HCT116 (cell line): Measurements from ENCODE around the gene KIAA2012. TPM values are rescaled to one million over a fixed set of nuclear protein-coding genes. Genes with fewer than 3 reads are reported as not detected.

Experiments
- ATAC-seq: fragments of 200-7000 bp; cut with Tn5 transposase; 2 replicates; pipeline ENCODE4 v1.9.1; 2020; ENCODE audit warnings: mild to moderate bottlenecking, moderate library complexity
- BruUV-seq: library from RNA; stranded (reverse); fragments of 400-500 nt; replicated peaks from 2 replicates; lab custom pipeline; 2021; lab: Mats Ljungman, UMichigan
- CTCF ChIA-PET: fragments of 300-600 bp; sonication (Branson Sonifier 250); formaldehyde crosslinking; loops from one replicate; lab custom pipeline; 2021; ENCODE audit warnings: antibody characterized with exemption; lab: Charles Lee
- POLR2A ChIA-PET: fragments of 300-600, 350-600 bp; sonication (Branson Sonifier 250); formaldehyde crosslinking; loops from one replicate; lab custom pipeline; 2021; ENCODE audit warnings: antibody characterized with exemption; lab: Charles Lee
- RAD21 ChIA-PET, 2 experiments: fragments of 300-600 bp; sonication (Branson Sonifier 250); formaldehyde crosslinking; loops; one replicate each; lab custom pipeline; 2023; ENCODE audit warnings: low total read pairs in 2 of 2; ENCODE audit not compliant: uncharacterized antibody in 2 of 2, unreplicated experiment in 2 of 2, low non-redundant PET in 1 of 2; lab: Charles Lee
- DNase-seq: peaks from one replicate; pipeline ENCODE4 v3.0.0-alpha.2; 2010; ENCODE audit warnings: low read depth, low spot score
- H2AFZ ChIP-seq: fragments of 200-600 bp; shearing (Covaris generic), sonication (generic); 2 replicates; pipeline ENCODE4 v1.6.1; 2017; ENCODE audit warnings: low read depth, mixed run types, mixed read lengths, antibody characterized with exemption, low read length; ENCODE audit not compliant: poor library complexity, severe bottlenecking
- H3K27ac ChIP-seq: 2 replicates; pipeline ENCODE4 v1.5.1; 2012; ENCODE audit warnings: low read depth, low read length
- H3K27me3 ChIP-seq: fragments of 200-600 bp; sonication (generic); 2 replicates; pipeline ENCODE4 v1.6.1; 2016; ENCODE audit warnings: mixed run types, low read length, mixed read lengths; ENCODE audit not compliant: insufficient read depth
- H3K36me3 ChIP-seq, 2 experiments: fragments of 200-500 bp in 1 of 2; fragments of 200-600 bp in 1 of 2; sonication (Bioruptor generic) in 1 of 2; sonication (generic) in 1 of 2; 2 replicates each; pipeline versions ENCODE4 v1.5.1 to v1.6.1; 2014 to 2016; ENCODE audit warnings: low read length in 2 of 2, inconsistent platforms in 1 of 2, mixed read lengths in 1 of 2, mixed run types in 1 of 2; ENCODE audit not compliant: insufficient read depth in 2 of 2, control insufficient read depth in 1 of 2
- H3K4me1 ChIP-seq, 2 experiments: fragments of 200-600 bp in 1 of 2; sonication (generic) in 1 of 2; 2 replicates each; pipeline versions ENCODE4 v1.5.1 to v1.6.1; 2012 to 2017; ENCODE audit warnings: low read length in 2 of 2, inconsistent platforms in 1 of 2, mild to moderate bottlenecking in 1 of 2, mixed read lengths in 1 of 2, mixed run types in 1 of 2, moderate library complexity in 1 of 2; ENCODE audit not compliant: insufficient read depth in 2 of 2, control insufficient read depth in 1 of 2
- H3K4me2 ChIP-seq: fragments of 200-600 bp; sonication (generic); 2 replicates; pipeline ENCODE4 v1.6.1; 2017; ENCODE audit warnings: mixed run types, low read length, mixed read lengths
- H3K4me3 ChIP-seq, 2 experiments: fragments of 200-600 bp in 1 of 2; sonication (generic) in 1 of 2; replicated peaks in 1 of 2; 2 replicates each; pipeline ENCODE4 v1.5.1; 2011 to 2016; ENCODE audit warnings: low read length in 2 of 2, control low read depth in 1 of 2, low read depth in 1 of 2, mild to moderate bottlenecking in 1 of 2, mixed read lengths in 1 of 2, mixed run types in 1 of 2
- H3K79me2 ChIP-seq: fragments of 200-600 bp; sonication (generic); 2 replicates; pipeline ENCODE4 v1.6.1; 2017; ENCODE audit warnings: mild to moderate bottlenecking, mixed run types, low read length, moderate library complexity, mixed read lengths; ENCODE audit not compliant: insufficient read depth
- H3K9ac ChIP-seq: fragments of 200-600 bp; sonication (generic); 2 replicates; pipeline ENCODE4 v1.6.1; 2016; ENCODE audit warnings: low read length, mixed read lengths
- H3K9me2 ChIP-seq: fragments of 200-600 bp; sonication (generic), shearing (Covaris generic); 2 replicates; pipeline ENCODE4 v1.6.1; 2017; ENCODE audit warnings: mixed run types, mild to moderate bottlenecking, moderate library complexity; ENCODE audit not compliant: insufficient read depth
- H3K9me3 ChIP-seq, 2 experiments: fragments of 200-500 bp in 1 of 2; fragments of 200-600 bp in 1 of 2; sonication (Bioruptor generic) in 1 of 2; sonication (generic) in 1 of 2; 2 replicates each; pipeline ENCODE4 v1.6.1; 2014 to 2017; ENCODE audit warnings: low read length in 2 of 2, mixed read lengths in 2 of 2, inconsistent platforms in 1 of 2, low read depth in 1 of 2, mild to moderate bottlenecking in 1 of 2, mixed run types in 1 of 2, moderate library complexity in 1 of 2; ENCODE audit not compliant: control insufficient read depth in 1 of 2, insufficient read depth in 1 of 2
- H4K20me1 ChIP-seq: fragments of 200-600 bp; sonication (generic), shearing (Covaris generic); 2 replicates; pipeline ENCODE4 v1.6.1; 2017; ENCODE audit warnings: mixed run types, mild to moderate bottlenecking, moderate library complexity; ENCODE audit not compliant: insufficient read depth
- ATF3 ChIP-seq: IDR thresholded peaks from 2 replicates; pipeline ENCODE4 v1.6.1; 2012
- CBX3 ChIP-seq: IDR thresholded peaks from 2 replicates; pipeline ENCODE4 v1.6.1; 2012; ENCODE audit warnings: low read depth
- CTCF ChIP-seq, 3 experiments: fragments of 200-600 bp in 1 of 3; sonication (generic) in 1 of 3; IDR thresholded peaks in 2 of 3; conservative IDR thresholded peaks in 1 of 3; 2 replicates each; pipeline ENCODE4 v1.5.1; 2012 to 2017; ENCODE audit warnings: low read depth in 2 of 3, low read length in 2 of 3, antibody characterized with exemption in 1 of 3, borderline replicate concordance in 1 of 3, control low read depth in 1 of 3, mild to moderate bottlenecking in 1 of 3, mixed read lengths in 1 of 3, mixed run types in 1 of 3, moderate library complexity in 1 of 3; ENCODE audit not compliant: insufficient read depth in 1 of 3
- EGR1 ChIP-seq: IDR thresholded peaks from 2 replicates; pipeline ENCODE4 v1.6.1; 2012; ENCODE audit warnings: low read depth
- EZH2 ChIP-seq: fragments of 200-600 bp; sonication (generic); IDR thresholded peaks from 2 replicates; pipeline ENCODE4 v1.6.1; 2017; ENCODE audit warnings: antibody characterized with exemption, mixed run types
- EZH2phosphoT487 ChIP-seq: fragments of 200-600 bp; IDR thresholded peaks from 2 replicates; pipeline ENCODE4 v1.6.1; 2018; ENCODE audit warnings: antibody characterized with exemption, borderline replicate concordance
- FOSL1 ChIP-seq: IDR thresholded peaks from 2 replicates; pipeline ENCODE4 v1.6.1; 2012; ENCODE audit warnings: low read depth
- MAX ChIP-seq: IDR thresholded peaks from 2 replicates; pipeline ENCODE4 v1.6.1; 2012
- POLR2AphosphoS5 ChIP-seq: IDR thresholded peaks from 2 replicates; pipeline ENCODE4 v1.6.1; 2011; ENCODE audit warnings: mild to moderate bottlenecking, low read depth, low read length, moderate library complexity
- RAD21 ChIP-seq: IDR thresholded peaks from 2 replicates; pipeline ENCODE4 v1.6.1; 2012; ENCODE audit warnings: low read depth, mild to moderate bottlenecking
- SIN3A ChIP-seq: IDR thresholded peaks from 2 replicates; pipeline ENCODE4 v1.6.1; 2012; ENCODE audit warnings: low read depth
- SP1 ChIP-seq: IDR thresholded peaks from 2 replicates; pipeline ENCODE4 v1.6.1; 2012; ENCODE audit warnings: low read depth
- SRF ChIP-seq: IDR thresholded peaks from 2 replicates; pipeline ENCODE4 v1.6.1; 2012; ENCODE audit warnings: low read depth
- TCF7L2 ChIP-seq: IDR thresholded peaks from 2 replicates; pipeline ENCODE4 v1.7.0; 2011; ENCODE audit warnings: borderline replicate concordance, inconsistent platforms; ENCODE audit not compliant: insufficient read depth, insufficient read length; ENCODE audit errors: extremely low read depth
- YY1 ChIP-seq: IDR thresholded peaks from 2 replicates; pipeline ENCODE4 v1.6.1; 2011; ENCODE audit warnings: low read length, low read depth, moderate library complexity, mild to moderate bottlenecking; ENCODE audit not compliant: insufficient replicate concordance; ENCODE audit errors: extremely low read depth
- ZBTB33 ChIP-seq: IDR thresholded peaks from 2 replicates; pipeline ENCODE4 v1.6.1; 2011; ENCODE audit warnings: mild to moderate bottlenecking, low read length, moderate library complexity; ENCODE audit not compliant: insufficient replicate concordance; ENCODE audit errors: extremely low read depth
- ZFX ChIP-seq: fragments of 450-650 bp; IDR thresholded peaks from 2 replicates; pipeline ENCODE4 v1.6.1; 2017
- ZNF274 ChIP-seq: fragments of 200-500 bp; sonication (Bioruptor generic); IDR thresholded peaks from 2 replicates; pipeline ENCODE4 v1.6.1; 2014; ENCODE audit warnings: mild to moderate bottlenecking, low read depth, low read length, inconsistent platforms
- intact Hi-C: fragments of 100-400 bp; cut with micrococcal nuclease; formaldehyde crosslinking; loops from 2 replicates; pipeline ENCODE4 v1.10.0; 2022
- total RNA-seq: library from RNA; stranded (reverse); gene quantifications from one replicate; pipeline ENCODE4 v1.2.1, GENCODE V29; 2021; ENCODE audit not compliant: unreplicated experiment

KIAA2012 gene
- total RNA-seq, 1 experiment from 2014 or later, result not detected

GRCh38 chr2:202052235-202052634, 20.8 kb upstream of the KIAA2012 start:
- Histone ChIP-seq H3K27me3 (peaks cover 4% of the 10 kb centered on the region; the same call in 1 of the 2 replicates), H3K79me2 (no peaks in the 10 kb centered on the region), H3K27ac (no peak overlapping the region), H3K4me1 (no peaks in the 10 kb centered on the region), H3K9me2 (no peaks in the 10 kb centered on the region), H3K4me3 (no peak overlapping the region), H2AFZ (no peak overlapping the region), H4K20me1 (no peaks in the 10 kb centered on the region), H3K36me3 (no peaks in the 10 kb centered on the region), H3K4me2 (no peak overlapping the region), H3K9me3 (no peaks in the 10 kb centered on the region), H3K9ac (no peak overlapping the region)
- intact Hi-C loops, result loop anchor here (10.0 kb wide), 1 partner anchor 257 kb away; no protein-coding TSS in a partner anchor
- DNase-seq (no peak), ATAC-seq (no peak)
- RAD21 ChIA-PET, result no interaction called here
- BruUV-seq, result no TSS peak
- POLR2A ChIA-PET, result no interaction called here
- CTCF ChIA-PET, result no interaction called here
- TF ChIP-seq SP1 (no peak), ZBTB33 (no peak), TCF7L2 (no peak), ZNF274 (no peak), CBX3 (no peak), MAX (no peak)

GRCh38 chr2:202054679-202055078, 18.4 kb upstream of the KIAA2012 start:
- DNase-seq (no peak), ATAC-seq (no peak)
- no peak overlapping the region for H3K27ac ChIP-seq
- TF ChIP-seq RAD21 (no peak), ZNF274 (no peak), YY1 (no peak), SP1 (no peak), EZH2phosphoT487 (no peak), EZH2 (no peak), SIN3A (no peak), CBX3 (no peak), FOSL1 (no peak), SRF (no peak), POLR2AphosphoS5 (no peak), CTCF (IDR thresholded peaks at IDR 0.05 in 2 of 3, conservative IDR thresholded peaks at IDR 0.05 in 1 of 3; ENCODE audit: borderline replicate concordance in 1 of 3, insufficient read depth in 1 of 3, low read depth in 2 of 3, low read length in 2 of 3) (no peak), EGR1 (no peak), ATF3 (no peak), ZFX (no peak)
- RAD21 ChIA-PET, result no interaction called here
- no peaks in the 10 kb centered on the region for H3K79me2 ChIP-seq
- POLR2A ChIA-PET, result no interaction called here
- H3K9ac ChIP-seq, result no peak overlapping the region
- intact Hi-C loops, result loop anchor here (10.0 kb wide), 1 partner anchor 260 kb away; no protein-coding TSS in a partner anchor
- H2AFZ ChIP-seq, result no peak overlapping the region
- CTCF ChIA-PET, result no interaction called here
- no peaks in the 10 kb centered on the region for H3K9me2 ChIP-seq
- H3K4me2 ChIP-seq, result no peak overlapping the region
- H3K4me1 ChIP-seq, result no peaks in the 10 kb centered on the region
- H3K9me3 ChIP-seq, result no peaks in the 10 kb centered on the region
- peaks cover 4% of the 10 kb centered on the region; the same call in 1 of the 2 replicates for H3K27me3 ChIP-seq
- no peaks in the 10 kb centered on the region for H4K20me1 ChIP-seq
- H3K36me3 ChIP-seq, result no peaks in the 10 kb centered on the region
- H3K4me3 ChIP-seq, result no peak overlapping the region
- BruUV-seq, result no TSS peak
